ENCODE measurements around the gene HPSE.
"Not testable (repeated sequence)": the region's sequence is repeated elsewhere in the genome, so short reads cannot be mapped to it uniquely, and the experiment has no call there.

HPSE gene

GRCh38 chr4:83282049-83282535 is 52.6 kb downstream of the HPSE start:
- H3K27me3 Mint-ChIP-seq: no peaks in the 10 kb centered on the region
- H3K27ac Mint-ChIP-seq: no peak overlapping the region

DNA sequence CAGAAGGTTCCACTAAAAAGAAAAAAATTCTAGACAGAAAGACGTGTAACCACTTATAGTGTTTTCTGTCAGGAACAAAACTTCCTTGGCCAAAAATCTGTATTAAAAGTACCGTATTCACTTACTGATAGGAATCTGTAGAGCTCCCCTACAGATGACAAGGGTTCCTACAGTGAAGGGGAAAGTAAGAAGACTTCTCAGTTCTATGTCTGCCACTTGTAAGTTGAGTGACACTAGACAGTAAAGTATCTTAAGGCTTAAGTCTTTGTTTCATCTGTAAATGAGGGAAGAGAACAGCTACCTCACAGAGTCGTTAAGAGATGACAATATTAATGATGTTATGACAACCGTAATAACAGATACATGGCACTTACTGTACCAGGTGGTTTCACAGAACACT is 53.3 kb downstream of the HPSE start:
- Mint-ChIP-seq H3K27ac (no peak overlapping the region), H3K36me3 (ENCODE audit: low read depth) (peaks cover 23% of the 10 kb centered on the region), H3K9me3 (no peaks in the 10 kb centered on the region), H3K4me3 (no peak overlapping the region), H3K27me3 (no peaks in the 10 kb centered on the region), H3K4me1 (peaks cover 50% of the 10 kb centered on the region)
- ATAC-seq: no peak
- DNase-seq: no peak

More at GRCh38 chr4:83282049-83282535, 52.6 kb downstream of the HPSE start:
- Mint-ChIP-seq H3K36me3 (ENCODE audit: low read depth) (peaks cover 17% of the 10 kb centered on the region), H3K4me3 (peak overlapping the region; percentile 32), H3K4me1 (peaks cover 43% of the 10 kb centered on the region), H3K9me3 (no peaks in the 10 kb centered on the region)
- DNase-seq (peak; percentile 65), ATAC-seq (no peak)

DNA sequence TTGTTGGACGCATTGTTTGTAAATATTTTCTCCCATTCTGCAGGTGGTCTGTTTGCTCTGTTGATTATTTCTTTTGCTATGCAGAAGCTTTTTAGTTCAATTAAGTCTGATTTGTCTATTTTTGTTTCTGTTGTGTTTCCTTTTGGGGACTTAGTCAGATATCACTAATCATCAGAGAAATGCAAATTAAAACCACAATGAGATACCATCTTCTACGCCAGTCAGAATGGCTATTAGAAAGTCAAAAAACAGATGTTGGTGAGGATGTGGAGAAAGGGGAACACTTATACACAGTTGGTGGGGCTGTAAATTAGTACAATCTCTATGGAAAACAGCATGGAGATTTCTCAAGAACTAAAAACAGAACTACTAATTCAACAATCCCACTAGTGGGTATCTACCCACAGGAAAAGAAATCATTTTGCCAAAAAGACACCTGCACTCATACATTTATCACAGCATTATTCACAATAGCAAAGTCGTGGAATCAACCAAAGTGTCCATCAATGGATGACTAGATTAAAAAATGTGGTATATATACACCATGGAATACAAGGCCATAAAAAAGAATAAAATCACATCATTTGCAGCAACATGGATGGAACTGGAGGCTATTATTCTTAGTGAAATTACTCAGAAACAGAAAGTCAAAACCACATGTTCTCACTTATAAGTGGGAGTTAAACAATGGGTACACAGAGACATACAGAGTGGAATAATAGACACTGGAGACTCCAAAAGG is 58.2 kb downstream of the HPSE start:
- H3K36me3 Mint-ChIP-seq (ENCODE audit: low read depth): peaks cover 34% of the 10 kb centered on the region
- no peak for DNase-seq

GRCh38 chr4:83273926-83274325 is 60.7 kb downstream of the HPSE start:
- H3K27ac Mint-ChIP-seq, H3K9me3 Mint-ChIP-seq, ATAC-seq, H3K27me3 Mint-ChIP-seq, DNase-seq, H3K4me3 Mint-ChIP-seq: not testable (repeated sequence)
- H3K4me1 Mint-ChIP-seq: peaks cover 25% of the 10 kb centered on the region
- H3K36me3 Mint-ChIP-seq (ENCODE audit: low read depth): peaks cover 41% of the 10 kb centered on the region

More for the DNA sequence above, 58.2 kb downstream of the HPSE start:
- H3K4me3 Mint-ChIP-seq: peak overlapping the region; percentile 20
- no peaks in the 10 kb centered on the region for H3K27me3 Mint-ChIP-seq
- peak; percentile 77 for ATAC-seq
- peaks cover 30% of the 10 kb centered on the region for H3K4me1 Mint-ChIP-seq
- H3K27ac Mint-ChIP-seq: peak overlapping the region; percentile 80
- H3K9me3 Mint-ChIP-seq: no peaks in the 10 kb centered on the region

DNA sequence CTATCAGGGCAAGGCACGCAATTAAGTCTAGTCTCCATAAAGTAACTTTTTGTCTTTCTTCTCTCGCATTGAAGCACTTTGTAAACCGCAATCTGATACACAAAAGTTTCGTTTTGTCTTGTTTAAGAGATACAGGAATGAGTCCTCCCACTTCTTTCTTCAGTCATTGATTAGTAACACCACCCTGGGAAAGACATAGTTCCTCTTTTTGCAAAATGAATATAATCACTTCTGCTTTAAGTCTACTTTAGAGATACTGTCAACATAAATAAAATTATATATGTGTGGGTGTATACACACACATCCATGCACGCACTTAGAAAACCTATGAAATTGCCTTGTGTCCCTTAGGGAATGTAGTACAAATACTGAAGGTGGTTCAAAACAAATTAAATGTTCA is 61.7 kb downstream of the HPSE start:
- peaks cover 39% of the 10 kb centered on the region for H3K36me3 Mint-ChIP-seq (ENCODE audit: low read depth)
- H3K27ac Mint-ChIP-seq: peak overlapping the region; percentile 16
- no peaks in the 10 kb centered on the region for H3K9me3 Mint-ChIP-seq
- H3K4me3 Mint-ChIP-seq: no peak overlapping the region
- ATAC-seq: no peak
- no peaks in the 10 kb centered on the region for H3K27me3 Mint-ChIP-seq
- peaks cover 32% of the 10 kb centered on the region for H3K4me1 Mint-ChIP-seq
- no peak for DNase-seq

- H3K4me3 Mint-ChIP-seq: no peak overlapping the region
- DNase-seq (no peak), ATAC-seq (no peak)
- no peaks in the 10 kb centered on the region for H3K9me3 Mint-ChIP-seq
- no peak overlapping the region for H3K27ac Mint-ChIP-seq
- peaks cover 29% of the 10 kb centered on the region for H3K4me1 Mint-ChIP-seq
- H3K36me3 Mint-ChIP-seq (ENCODE audit: low read depth): peaks cover 27% of the 10 kb centered on the region
- H3K27me3 Mint-ChIP-seq: no peaks in the 10 kb centered on the region
Measured at GRCh38 chr4:83269256-83269655, 65.4 kb downstream of the HPSE start.

- H3K4me3 Mint-ChIP-seq: no peak overlapping the region
- DNase-seq (no peak), ATAC-seq (no peak)
- H3K4me1 Mint-ChIP-seq: peaks cover 29% of the 10 kb centered on the region
- no peaks in the 10 kb centered on the region for H3K27me3 Mint-ChIP-seq
- H3K36me3 Mint-ChIP-seq (ENCODE audit: low read depth): peaks cover 24% of the 10 kb centered on the region
- H3K27ac Mint-ChIP-seq: no peak overlapping the region
- H3K9me3 Mint-ChIP-seq: no peaks in the 10 kb centered on the region
Measured at GRCh38 chr4:83268491-83268890, 66.2 kb downstream of the HPSE start.

- Mint-ChIP-seq H3K9me3 (no peaks in the 10 kb centered on the region), H3K4me1 (peaks cover 23% of the 10 kb centered on the region), H3K4me3 (no peak overlapping the region), H3K27me3 (no peaks in the 10 kb centered on the region), H3K27ac (peak overlapping the region; percentile 29), H3K36me3 (ENCODE audit: low read depth) (peaks cover 25% of the 10 kb centered on the region)
- ATAC-seq (peak; percentile 29), DNase-seq (no peak)
Measured at GRCh38 chr4:83267830-83268475, 66.7 kb downstream of the HPSE start.

GRCh38 chr4:83267121-83267829 is 67.4 kb downstream of the HPSE start:
- Mint-ChIP-seq H3K4me1 (peaks cover 18% of the 10 kb centered on the region), H3K27me3 (no peaks in the 10 kb centered on the region), H3K27ac (peak overlapping the region; percentile 29), H3K36me3 (ENCODE audit: low read depth) (peaks cover 25% of the 10 kb centered on the region), H3K9me3 (no peaks in the 10 kb centered on the region), H3K4me3 (no peak overlapping the region)
- DNase-seq: no peak
- peak; percentile 68 for ATAC-seq

DNA sequence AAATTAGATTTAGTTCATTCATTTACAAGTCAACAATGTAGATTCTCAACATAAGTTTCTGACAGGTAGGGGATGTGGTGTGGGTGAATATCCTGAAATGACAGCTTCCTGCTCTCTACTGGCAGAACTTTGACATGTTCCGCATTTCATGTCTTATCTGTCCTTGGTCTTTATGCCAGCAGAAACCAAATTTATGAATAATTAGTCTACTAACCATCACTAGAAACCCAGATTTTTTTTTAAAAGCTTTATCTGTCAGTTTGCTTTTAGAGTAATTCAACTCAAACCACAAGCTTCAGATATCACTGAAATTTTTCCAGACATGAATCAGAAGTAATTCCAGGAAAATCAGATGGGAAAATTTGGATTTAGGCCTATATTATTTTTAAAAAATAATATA is 68.0 kb downstream of the HPSE start:
- ATAC-seq (peak; percentile 46), DNase-seq (no peak)
- no peaks in the 10 kb centered on the region for H3K27me3 Mint-ChIP-seq
- H3K9me3 Mint-ChIP-seq: no peaks in the 10 kb centered on the region
- H3K4me1 Mint-ChIP-seq: peaks cover 18% of the 10 kb centered on the region
- peaks cover 25% of the 10 kb centered on the region for H3K36me3 Mint-ChIP-seq (ENCODE audit: low read depth)
- no peak overlapping the region for H3K27ac Mint-ChIP-seq
- no peak overlapping the region for H3K4me3 Mint-ChIP-seq

GRCh38 chr4:83263106-83263505 is 71.5 kb downstream of the HPSE start:
- DNase-seq (no peak), ATAC-seq (no peak)
- peaks cover 23% of the 10 kb centered on the region for H3K4me1 Mint-ChIP-seq
- no peaks in the 10 kb centered on the region for H3K9me3 Mint-ChIP-seq
- H3K36me3 Mint-ChIP-seq (ENCODE audit: low read depth): peaks cover 19% of the 10 kb centered on the region
- H3K27me3 Mint-ChIP-seq: no peaks in the 10 kb centered on the region
- H3K4me3 Mint-ChIP-seq: no peak overlapping the region
- H3K27ac Mint-ChIP-seq: no peak overlapping the region

GRCh38 chr4:83262682-83263081 is 72.0 kb downstream of the HPSE start:
- DNase-seq: no peak
- ATAC-seq: no peak
- H3K27me3 Mint-ChIP-seq: no peaks in the 10 kb centered on the region
- peaks cover 21% of the 10 kb centered on the region for H3K36me3 Mint-ChIP-seq (ENCODE audit: low read depth)
- H3K4me3 Mint-ChIP-seq: no peak overlapping the region
- no peaks in the 10 kb centered on the region for H3K9me3 Mint-ChIP-seq
- H3K4me1 Mint-ChIP-seq: peaks cover 21% of the 10 kb centered on the region
- no peak overlapping the region for H3K27ac Mint-ChIP-seq

GRCh38 chr4:83261307-83261706 is 73.3 kb downstream of the HPSE start:
- Mint-ChIP-seq H3K9me3 (no peaks in the 10 kb centered on the region), H3K4me1 (peaks cover 15% of the 10 kb centered on the region), H3K36me3 (ENCODE audit: low read depth) (peaks cover 23% of the 10 kb centered on the region), H3K27ac (no peak overlapping the region), H3K27me3 (no peaks in the 10 kb centered on the region), H3K4me3 (no peak overlapping the region)
- ATAC-seq (no peak), DNase-seq (no peak)

GRCh38 chr4:83259586-83259985 is 75.1 kb downstream of the HPSE start:
- peaks cover 22% of the 10 kb centered on the region for H3K36me3 Mint-ChIP-seq (ENCODE audit: low read depth)
- no peaks in the 10 kb centered on the region for H3K27me3 Mint-ChIP-seq
- H3K9me3 Mint-ChIP-seq: no peaks in the 10 kb centered on the region
- DNase-seq: no peak
- ATAC-seq: no peak
- peaks cover 15% of the 10 kb centered on the region for H3K4me1 Mint-ChIP-seq
- no peak overlapping the region for H3K27ac Mint-ChIP-seq
- no peak overlapping the region for H3K4me3 Mint-ChIP-seq

DNA sequence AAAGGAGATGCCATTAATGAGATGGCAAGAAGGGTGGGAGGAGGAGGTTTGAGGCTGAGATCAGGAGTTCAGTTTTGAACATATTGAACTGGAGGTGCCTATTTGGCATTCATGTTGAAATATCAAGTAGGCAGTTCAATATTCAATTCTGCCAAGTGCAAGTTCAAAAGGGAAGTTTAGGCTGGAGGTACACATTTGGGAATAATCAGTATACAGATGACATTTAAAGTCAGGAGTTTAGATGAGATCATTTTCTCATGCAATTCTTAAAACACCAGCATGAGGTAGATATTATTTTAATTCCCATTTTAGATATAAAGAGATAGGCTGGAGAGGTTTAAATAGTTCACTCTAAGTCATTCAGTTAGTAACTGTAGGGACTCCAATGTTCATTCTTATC is 76.2 kb downstream of the HPSE start:
- H3K27me3 Mint-ChIP-seq: no peaks in the 10 kb centered on the region
- peaks cover 15% of the 10 kb centered on the region for H3K4me1 Mint-ChIP-seq
- H3K27ac Mint-ChIP-seq: no peak overlapping the region
- peaks cover 22% of the 10 kb centered on the region for H3K36me3 Mint-ChIP-seq (ENCODE audit: low read depth)
- no peak overlapping the region for H3K4me3 Mint-ChIP-seq
- DNase-seq (no peak), ATAC-seq (no peak)
- H3K9me3 Mint-ChIP-seq: no peaks in the 10 kb centered on the region

Data from activated naive CD8-positive, alpha-beta T cell treated with anti-CD3 and anti-CD28 coated beads, Interleukin-2, amount 50 U/mL, for 24 hours (primary cell).